Heart left ventricle (tissue), 13 donors: Measurements from ENCODE around the gene KDM4B.

Experiments used
- POLR2A ChIP-seq, 2 donors: fragments of 450-650 bp; IDR thresholded peaks; one replicate each; pipeline ENCODE4 v1.6.1; 2017; ENCODE audit warnings: antibody characterized with exemption in 2 of 2, mild to moderate bottlenecking in 2 of 2, moderate library complexity in 2 of 2
- TF ChIP-seq, protein P1 (sequence below), 12 donors: fragments of 200-600 bp; sonication (generic) in 4 of 12; IDR thresholded peaks; one replicate each; pipeline versions ENCODE4 v1.5.0 to v1.8.0; 2018 to 2022; ENCODE audit warnings: antibody characterized with exemption in 12 of 12, mild to moderate bottlenecking in 5 of 12
- donor health status: ischemic (EF 13 %, LVEDD 7.1; RV severe dilation, severe dysfunction).
- donor health status: DM: no; HTN: yes; CAD: no.
- donor health status: DM: no; HTN: no; CAD: no.
- donor health status: ischemic (EF 25% LVEDD 6.9; RV normal size, moderate dysfunction).
- donor health status: ischemic (EF 25% LVEDD 5.7; RV mildly dilated, moderate dysfunction).
- donor health status: ischemic (EF 35%, LVEDD 5.7; RV mildly dilated, moderate dysfunction).
- donor health status: nonischemic (EF 11% LVEDD 7.7; RV severe dilation, severe dysfunction).
- donor health status: DM: yes; HTN: yes; CAD: no.
- donor health status: PGD.
- donor health status: ischemic (EF 29% LVEDD 5.4; RV normal size, mild dysfunction).
- donor health status: nonischemic (EF 23%, LVEDD 6.1; RV moderate dilation, normal function).

GRCh38 chr19:5126498-5127223 is 157.7 kb downstream of the KDM4B start:
- TF ChIP-seq, protein P1, sequence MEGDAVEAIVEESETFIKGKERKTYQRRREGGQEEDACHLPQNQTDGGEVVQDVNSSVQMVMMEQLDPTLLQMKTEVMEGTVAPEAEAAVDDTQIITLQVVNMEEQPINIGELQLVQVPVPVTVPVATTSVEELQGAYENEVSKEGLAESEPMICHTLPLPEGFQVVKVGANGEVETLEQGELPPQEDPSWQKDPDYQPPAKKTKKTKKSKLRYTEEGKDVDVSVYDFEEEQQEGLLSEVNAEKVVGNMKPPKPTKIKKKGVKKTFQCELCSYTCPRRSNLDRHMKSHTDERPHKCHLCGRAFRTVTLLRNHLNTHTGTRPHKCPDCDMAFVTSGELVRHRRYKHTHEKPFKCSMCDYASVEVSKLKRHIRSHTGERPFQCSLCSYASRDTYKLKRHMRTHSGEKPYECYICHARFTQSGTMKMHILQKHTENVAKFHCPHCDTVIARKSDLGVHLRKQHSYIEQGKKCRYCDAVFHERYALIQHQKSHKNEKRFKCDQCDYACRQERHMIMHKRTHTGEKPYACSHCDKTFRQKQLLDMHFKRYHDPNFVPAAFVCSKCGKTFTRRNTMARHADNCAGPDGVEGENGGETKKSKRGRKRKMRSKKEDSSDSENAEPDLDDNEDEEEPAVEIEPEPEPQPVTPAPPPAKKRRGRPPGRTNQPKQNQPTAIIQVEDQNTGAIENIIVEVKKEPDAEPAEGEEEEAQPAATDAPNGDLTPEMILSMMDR (IDR thresholded peaks at IDR 0.05) = no peak
- no peak for TF ChIP-seq POLR2A (IDR thresholded peaks at IDR 0.05)
